HG03521 (cell line): ENCODE measurements around the gene NAXE.
"Not testable (repeated sequence)": the region's sequence is repeated elsewhere in the genome, so short reads cannot be mapped to it uniquely, and the experiment has no call there.

Experiments used
- ATAC-seq: cut with Tn5 transposase; IDR thresholded peaks from one replicate; pipeline ENCODE4 v1.9.1; 2021; ENCODE audit warnings: mild to moderate bottlenecking, moderate library complexity; ENCODE audit not compliant: unreplicated experiment

Gene NAXE

DNA sequence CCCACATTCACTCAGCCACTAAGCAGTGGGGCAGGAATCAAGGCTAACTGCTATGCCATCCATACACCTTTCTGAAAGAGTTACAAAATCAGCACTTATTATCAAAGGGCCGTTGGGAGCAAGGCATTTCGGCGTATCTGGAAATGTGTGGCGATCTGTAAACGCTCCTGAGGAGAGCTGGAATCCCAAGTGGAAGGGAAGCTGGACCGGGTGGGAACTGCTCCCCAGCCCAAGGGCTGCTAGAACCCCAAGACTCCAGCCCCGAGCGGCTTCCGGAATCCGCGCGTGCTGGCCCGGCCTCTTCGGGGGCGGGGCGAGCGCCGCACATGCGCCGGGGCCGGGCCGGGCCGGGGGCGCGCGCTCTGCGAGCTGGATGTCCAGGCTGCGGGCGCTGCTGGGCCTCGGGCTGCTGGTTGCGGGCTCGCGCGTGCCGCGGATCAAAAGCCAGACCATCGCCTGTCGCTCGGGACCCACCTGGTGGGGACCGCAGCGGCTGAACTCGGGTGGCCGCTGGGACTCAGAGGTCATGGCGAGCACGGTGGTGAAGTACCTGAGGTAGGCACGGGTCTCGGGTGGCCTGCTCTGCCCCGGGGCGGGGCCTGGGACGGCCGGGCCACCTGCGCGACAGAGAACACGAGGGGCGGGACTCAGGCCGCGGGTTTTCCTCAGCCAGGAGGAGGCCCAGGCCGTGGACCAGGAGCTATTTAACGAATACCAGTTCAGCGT lies at the start of gene NAXE:
TSS of gene NAXE (plus strand) at position 345 of the 726 bp plus-strand sequence. CDS start at position 374, 29 bp downstream.
- peak; percentile 80 for ATAC-seq

DNA sequence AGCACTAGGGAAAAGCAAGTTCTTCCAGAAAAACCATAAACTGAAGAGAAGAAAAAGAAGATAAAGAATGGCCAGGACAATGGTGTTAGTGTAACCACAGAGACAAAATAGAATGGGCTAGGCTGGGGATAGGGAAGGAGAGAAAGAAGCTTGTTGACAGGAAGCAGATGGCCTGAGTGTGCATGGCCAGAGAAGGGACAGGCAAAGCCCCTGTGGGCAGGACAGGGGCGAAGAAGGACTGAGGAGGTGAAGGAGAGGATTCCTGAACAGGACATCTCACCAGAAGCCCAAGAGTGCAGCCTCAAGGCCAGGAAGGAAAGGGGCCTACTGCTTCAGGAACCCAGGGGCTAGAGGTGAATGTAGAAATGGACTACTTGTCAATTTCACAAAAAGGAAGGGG lies 48.5 kb upstream of the NAXE start:
- ATAC-seq, result no peak

DNA sequence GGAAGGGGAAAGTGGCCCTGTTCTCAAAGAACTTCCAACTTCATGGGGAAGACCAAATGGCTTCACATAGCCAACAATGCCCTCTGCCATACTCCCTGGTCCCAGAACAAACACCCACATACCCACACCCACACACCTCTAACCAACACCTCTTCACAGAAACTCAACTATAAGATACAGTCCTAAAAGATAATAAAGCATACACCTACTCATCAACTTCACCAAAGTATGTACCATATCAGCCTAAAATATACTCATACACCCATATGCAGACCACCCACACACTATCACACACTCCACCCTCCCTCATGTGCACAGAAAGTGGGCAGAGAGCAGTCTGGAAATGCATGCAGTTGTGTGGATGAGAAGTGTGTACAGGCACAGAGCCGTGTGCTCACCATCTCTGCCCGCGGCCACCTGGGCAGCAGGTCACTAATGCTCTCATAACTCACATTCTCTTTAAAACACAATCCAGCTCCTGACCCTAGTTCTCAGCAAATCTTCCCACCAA lies 46.9 kb upstream of the NAXE start:
- ATAC-seq, result no peak

DNA sequence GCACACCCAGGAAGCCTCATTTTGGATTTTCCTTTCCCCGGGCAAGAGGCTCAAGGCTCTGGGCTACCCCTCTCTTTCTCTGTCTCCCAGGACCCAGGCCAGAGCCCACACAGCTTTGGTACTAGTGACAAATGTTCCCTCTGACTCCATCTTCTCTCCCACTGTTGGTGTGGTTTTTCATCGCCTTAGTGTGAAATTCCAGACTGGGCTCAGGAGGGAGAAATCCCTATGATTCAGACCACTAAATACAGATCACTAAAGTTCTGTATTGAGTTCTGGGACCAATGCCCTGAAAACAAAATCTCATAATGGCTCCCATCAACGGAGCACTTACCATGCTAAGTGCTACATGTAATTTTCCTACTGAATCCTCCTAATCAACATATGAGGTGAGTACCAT lies 45.3 kb upstream of the NAXE start:
- ATAC-seq, result no peak

DNA sequence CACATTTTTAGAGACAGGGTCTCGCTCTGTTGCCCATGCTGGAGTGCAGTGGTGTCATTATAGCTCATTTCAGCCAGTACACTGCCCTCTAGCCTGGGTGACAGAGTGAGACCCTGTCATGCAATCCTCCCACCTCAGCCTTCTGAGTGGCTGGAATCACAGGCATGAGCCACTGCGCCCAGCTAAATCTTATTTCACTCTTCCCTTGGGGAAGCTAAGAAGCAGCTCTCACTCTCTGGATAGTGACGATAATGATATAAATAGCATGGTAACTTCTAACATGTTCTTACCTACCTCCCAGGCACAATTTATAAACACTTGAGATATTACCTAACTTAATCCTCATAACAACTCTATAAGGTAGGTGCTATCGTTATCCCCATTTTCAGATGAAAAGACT lies 44.1 kb upstream of the NAXE start:
- no peak for ATAC-seq

DNA sequence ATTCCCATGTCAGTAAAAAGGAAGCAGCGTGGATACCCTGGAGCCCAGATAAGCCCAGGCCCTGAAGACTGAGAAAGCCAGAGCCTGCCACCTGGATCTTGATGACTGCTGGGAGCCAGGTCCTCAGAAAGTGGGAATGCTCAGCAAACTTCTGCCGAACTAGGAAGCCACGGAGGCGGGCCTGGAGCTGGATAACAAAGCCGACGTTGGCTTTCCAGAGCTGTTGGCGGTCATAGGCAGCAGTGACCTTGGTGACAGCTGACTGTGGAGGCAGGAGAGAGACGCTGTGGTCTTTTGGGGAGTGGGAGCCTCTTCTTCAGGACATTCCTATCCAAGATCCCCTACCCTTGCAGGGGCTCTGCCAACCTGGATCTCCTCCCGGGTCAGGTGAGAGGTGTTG lies 43.6 kb upstream of the NAXE start:
- ATAC-seq, result no peak

DNA sequence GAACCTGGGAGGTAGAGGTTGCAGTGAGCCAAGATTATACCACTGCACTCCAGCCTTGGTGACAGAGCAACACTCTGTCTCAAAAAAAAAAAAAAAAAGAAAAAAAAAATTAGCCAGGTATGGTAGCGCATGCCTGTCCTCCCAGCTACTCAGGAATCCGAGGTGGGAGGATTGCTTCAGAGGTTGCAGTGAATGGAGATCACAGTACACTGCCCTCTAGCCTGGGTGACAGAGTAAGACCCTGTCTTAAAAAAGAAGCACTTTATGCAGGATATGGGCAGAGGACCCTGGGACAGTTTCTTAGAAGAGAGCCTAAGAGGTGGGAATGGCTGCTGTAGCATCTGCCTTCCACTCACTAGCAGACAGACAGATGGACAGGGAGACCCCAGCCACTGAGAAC lies 42.2 kb upstream of the NAXE start:
- no peak for ATAC-seq

DNA sequence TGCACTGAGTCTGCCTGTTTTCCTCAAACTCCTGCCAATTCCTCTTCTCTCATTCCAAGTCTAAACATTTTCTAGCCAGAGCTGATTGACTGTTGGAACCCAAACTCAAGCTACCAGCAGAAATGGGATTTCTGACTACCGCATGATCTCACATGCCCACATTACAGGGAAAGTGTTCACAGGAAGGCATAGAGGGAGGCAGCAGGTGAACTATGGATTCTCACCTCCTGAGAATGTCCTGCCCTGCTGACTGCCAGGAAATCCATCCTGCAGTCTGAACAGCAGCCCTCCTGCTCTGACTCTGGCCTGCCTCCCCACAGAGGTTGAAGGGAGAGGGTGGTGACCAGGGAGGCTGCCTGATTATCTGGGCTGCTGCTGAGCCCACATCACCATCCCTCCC lies 41.7 kb upstream of the NAXE start:
- ATAC-seq, result no peak

DNA sequence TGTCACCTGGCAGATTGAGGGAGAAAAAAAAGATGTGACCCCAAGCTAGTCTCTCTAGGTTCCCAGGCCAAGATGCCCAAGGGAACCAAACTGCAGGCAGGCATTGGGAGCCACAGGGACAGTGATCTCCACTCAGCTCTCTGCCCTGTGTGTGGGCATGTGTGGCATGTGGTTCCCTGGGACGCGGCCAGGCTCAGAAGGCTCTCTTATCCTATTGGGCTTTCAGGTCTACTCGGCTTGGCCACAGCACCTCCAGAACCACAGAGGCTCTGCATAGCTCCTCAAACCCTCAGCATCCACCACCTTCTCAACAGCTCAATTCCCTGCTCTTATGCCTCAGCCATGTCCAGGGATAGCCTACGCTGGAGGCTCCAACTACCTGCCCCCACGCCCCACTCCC lies 41.2 kb upstream of the NAXE start:
- no peak for ATAC-seq

DNA sequence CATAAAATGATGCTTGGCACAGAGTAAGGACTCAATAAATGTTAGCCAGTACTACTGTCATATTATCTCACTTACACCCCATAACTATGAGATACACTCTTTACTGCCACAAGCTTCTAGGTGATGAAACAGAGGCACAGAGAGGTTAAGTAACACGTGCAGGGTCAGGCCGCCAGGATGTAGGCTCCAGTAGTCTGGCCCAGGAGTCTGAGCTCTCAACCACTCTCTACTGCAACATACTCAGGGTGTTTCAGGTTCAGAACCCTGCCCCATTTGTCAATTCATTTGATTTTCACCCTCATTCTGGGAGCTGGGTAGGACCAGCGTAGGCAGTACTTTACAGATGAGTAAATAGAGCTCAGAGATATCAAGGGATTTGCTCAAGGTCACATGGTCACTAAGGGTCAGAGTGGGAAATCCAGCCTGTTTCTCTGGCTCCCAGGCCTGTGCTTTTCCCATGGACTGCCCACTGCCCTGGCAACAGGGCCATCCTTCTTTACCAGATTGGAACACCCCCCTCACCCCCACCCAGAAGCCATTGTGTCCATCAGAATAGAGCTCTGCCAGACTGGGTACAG lies 40.4 kb upstream of the NAXE start:
- no peak for ATAC-seq

DNA sequence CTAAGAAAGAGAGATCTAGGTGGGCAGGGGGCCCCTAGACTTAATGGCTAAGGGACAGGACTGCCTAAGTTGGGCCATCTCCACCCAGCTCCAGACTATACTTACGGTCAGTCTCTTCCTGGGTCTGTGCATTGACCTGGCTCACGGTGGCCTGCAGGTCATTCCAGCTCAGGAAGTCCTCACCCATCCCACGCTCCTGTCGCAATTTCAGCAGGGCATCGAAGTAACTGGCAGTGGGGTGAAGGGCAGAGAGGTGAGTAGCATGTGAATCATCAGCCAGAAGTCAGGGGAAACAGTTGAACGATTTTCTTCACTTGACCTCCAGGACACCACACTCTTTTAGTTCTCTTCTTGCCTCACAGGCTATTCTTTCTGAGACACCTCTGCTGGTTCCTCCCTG lies 39.7 kb upstream of the NAXE start:
- ATAC-seq, result no peak

DNA sequence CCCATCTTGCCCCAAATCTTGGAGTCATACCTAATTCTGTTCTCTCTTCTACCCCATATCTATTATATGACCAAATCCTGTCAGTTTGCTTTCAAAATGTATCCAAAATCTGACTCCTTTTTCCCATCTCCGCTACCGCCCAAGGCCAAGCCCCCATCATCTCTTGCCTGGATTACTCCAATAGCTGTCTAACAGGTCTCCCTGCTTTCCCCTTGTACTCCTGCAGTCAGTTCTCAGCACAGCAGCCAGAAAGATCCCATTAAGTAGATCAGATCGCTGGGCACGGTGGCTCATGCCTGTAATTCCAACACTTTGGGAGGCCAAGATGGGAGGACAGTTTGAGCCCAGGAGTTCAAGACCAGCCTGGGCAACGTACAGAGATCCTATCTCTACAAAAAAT lies 39.1 kb upstream of the NAXE start:
- ATAC-seq, result no peak

DNA sequence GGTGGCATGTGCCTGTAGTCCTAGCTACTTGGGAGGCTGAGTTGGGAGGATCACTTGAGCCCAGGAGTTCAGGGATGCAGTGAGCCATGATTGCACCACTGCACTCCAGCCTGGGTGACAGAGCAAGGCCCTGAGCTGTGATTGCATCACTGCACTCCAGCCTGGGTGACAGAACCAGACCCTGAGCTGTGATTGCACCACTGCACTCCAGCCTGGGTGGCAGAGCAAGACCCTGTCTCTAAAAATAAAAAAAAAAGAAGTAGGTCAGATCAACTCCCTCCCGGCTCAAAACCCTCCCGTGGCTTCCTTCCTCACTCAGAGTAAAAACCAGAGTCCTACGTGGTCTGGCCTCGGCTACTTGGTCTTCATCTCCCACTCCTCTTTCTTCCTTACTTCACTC lies 38.6 kb upstream of the NAXE start:
- not testable (repeated sequence) for ATAC-seq

DNA sequence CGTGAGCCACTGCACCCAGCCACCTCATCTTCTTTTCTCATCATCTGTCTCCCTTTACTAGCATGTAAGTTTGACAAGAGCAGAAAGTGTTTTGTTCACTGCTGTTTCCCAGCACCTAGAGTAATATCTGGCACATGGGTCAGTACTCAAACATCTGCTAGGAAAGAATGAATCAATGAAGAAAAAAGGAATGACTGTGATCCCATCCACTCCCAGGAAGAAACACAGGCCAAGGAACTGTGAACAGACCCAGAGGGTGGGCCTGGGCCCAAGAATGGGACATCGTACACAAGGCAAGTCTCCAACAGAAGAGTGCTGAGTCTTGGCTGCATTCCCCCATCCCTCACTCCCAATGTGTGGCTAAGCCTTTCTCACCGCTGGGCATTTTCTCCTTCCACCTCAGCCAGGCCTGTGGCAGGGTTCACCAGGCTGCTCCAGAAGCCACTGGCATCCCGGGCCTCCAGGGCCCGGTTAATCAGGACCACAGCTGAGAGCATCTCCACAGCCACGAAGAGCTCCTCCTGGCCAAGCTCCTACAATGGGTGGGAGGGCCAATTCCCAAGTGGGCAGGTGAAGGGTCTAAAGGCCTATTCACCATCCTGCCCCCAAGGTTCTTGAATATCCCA lies 37.6 kb upstream of the NAXE start:
- no peak for ATAC-seq

DNA sequence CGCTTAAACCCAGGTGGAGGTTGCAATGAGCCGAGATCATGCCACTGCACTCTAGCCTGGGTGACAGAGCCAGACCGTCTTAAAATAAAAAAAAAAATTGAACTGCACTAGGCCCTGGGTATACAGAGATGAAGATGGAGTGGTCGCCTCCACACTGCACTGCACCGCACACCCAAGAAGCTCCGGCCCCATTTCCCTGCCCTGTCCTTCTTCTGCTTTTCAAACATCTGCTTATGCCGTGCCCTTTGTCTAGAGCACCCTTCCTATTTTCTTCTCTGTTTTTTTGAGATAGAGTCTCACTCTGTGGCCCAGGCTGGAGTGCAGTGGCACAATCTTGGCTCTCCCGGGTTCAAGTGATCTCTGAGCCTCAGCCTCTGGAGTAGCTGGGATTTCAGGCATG lies 36.6 kb upstream of the NAXE start:
- no peak for ATAC-seq

DNA sequence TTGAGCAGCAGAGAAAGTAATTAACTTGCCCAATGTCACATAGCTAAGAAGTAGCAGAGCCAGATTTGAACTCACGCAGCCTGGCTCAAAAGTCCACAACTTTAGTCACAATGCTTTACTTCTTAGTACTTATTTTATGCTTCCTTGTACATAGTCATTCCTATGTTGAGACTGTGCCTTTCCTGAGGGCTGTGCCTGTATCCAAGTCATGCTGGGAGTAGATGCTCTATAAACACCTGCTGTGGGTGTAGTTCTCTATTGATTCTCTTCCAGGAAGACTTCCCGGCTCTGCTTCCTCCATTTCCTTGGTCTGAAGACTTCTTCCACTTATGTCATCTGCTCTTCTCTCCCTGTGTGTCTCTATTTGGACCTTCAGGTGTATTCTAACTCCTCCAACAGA lies 35.9 kb upstream of the NAXE start:
- no peak for ATAC-seq

DNA sequence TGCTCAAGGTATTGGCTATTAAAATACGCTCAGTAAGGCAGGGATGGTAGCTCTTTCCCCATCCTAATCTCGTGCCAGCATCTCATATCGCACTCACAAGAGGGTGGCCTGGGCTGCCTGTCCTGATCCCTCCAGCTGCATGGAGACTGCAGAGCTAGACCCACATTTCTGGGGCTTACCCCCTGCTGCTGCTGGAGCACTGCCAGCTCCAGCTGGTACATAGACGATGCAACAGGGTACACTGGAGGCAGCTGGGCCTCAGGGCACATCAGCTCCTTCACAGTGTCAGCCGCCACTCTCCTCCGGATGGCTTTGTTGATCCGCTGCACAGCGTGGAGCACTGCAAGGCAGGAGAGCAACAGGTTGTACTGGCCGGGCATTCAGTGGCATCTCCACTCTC lies 35.2 kb upstream of the NAXE start:
- no peak for ATAC-seq

DNA sequence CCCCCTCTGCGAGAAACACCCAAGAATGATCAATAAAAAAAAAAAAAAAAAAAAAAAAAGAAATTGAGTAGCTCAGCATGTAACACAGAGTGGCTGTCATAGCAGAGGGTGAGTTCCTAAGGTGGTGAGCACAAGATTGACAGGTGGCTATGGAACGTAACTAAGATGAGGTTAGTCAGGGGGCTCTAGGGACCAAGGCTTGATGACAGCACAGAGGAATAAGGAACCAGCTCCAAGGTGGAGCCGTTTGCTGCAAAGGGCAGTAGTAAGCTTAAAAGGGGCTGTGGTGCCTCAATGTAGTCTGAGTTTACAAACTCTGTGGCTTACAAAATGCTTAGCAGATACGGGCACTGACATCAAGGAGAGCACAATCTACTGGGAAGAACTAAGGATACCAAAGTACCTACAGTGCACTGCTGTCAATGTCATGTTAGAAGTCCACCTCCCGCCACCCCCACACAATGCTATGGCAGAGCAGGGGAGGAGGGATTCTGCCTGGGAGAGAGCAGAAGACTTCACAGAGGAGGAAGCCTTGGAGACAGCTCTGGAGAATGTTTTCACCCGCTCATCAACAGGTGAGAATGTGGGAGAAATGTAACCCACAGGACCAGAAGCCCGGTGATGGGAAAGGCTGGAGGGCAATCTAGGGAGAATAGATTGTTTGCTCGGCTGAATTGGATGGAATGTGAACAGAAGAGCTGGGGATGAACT lies 32.3 kb upstream of the NAXE start:
- ATAC-seq, result no peak

DNA sequence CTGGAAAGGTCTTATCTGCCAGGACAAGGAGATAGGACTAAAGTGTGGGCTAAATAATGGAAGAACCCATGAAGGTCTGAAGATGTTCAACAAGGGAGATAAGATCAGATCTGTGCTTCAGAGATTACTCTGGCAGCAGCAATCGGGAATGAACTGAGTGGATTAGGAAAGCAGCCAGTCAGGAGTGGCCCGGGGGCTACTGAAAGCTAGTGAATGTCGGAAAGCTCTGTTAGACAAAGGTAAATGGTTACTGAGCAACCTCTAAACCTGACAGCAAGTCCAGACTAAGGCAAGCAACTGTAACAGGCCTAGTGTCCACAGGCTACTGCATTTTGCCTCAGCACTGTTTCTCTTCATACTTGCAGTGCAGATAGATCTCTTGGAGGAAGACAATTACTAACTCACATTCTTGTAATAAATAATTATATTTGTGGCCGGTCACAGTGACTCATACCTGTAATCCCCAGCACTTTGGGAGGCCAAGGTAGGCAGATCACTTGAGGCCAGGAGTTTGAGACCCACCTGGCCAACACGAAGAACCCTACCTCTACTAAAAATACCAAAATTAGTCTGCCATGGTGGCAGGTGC lies 31.7 kb upstream of the NAXE start:
- no peak for ATAC-seq

DNA sequence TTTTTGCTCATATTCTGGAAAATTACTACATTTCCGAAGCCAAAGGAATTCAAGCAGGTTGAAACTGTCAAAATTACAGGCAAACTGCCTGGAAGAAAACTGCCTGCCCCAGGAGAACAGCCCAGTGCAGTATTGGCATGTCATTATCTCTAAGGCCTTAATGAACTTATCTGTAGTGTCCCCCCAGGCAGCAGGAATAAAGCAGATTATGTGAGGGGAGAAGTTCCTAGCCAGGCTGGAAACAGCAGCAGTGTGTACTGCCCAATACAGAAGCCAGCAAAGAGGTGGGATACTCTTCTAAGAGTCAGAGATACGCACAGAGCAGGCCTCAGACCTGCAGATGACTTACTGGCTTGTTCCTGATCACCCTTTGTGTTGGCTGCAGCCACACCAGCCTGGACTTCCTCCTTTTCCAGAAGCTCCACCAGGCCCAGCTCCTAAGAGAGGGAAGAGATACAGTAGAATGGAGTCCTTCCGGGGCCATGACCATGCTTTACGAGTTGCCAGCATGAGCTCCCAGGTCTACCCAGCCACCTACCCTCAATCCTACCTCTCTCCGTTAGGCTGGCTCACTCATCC lies 30.9 kb upstream of the NAXE start:
- ATAC-seq, result no peak

DNA sequence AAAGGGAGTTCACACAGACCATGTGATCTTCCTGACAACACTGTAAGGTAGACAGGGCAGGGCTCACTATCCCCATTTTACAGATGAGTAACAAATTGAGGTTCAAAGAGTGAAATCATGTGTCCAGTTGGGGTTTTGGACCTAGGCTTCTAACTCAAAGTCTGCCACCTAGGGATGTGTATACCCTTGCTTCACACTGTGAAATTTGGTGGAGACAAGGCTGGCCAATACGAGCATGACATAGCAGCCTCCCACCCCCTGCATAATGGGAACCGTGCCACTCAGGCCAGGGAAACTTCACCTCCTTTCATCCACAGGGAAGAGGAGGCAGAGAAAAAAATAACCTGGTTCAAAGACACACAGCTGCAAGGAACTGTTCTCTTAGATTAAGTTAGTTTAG lies 26.1 kb upstream of the NAXE start:
- no peak for ATAC-seq
